Colonic mucosa (tissue), 4 donors: Measurements from ENCODE around the gene PTPRN2. TPM values are rescaled to one million over a fixed set of nuclear protein-coding genes. Genes with fewer than 3 reads are reported as not detected.
"Not testable (repeated sequence)": the region's sequence is repeated elsewhere in the genome, so short reads cannot be mapped to it uniquely, and the experiment has no call there.

Experiments
- DNase-seq: peaks from one replicate; pipeline ENCODE4 v3.0.0-alpha.2; 2020
- H3K27ac ChIP-seq: fragments of 200-600 bp; one replicate; pipeline ENCODE4 v1.8.0; 2021
- H3K27me3 ChIP-seq: fragments of 200-600 bp; one replicate; pipeline ENCODE4 v1.8.0; 2021
- H3K36me3 ChIP-seq: fragments of 200-600 bp; one replicate; pipeline ENCODE4 v1.8.0; 2021
- H3K4me1 ChIP-seq: fragments of 200-600 bp; one replicate; pipeline ENCODE4 v1.8.0; 2021; ENCODE audit warnings: mild to moderate bottlenecking
- H3K4me3 ChIP-seq: fragments of 200-600 bp; one replicate; pipeline ENCODE4 v1.8.0; 2021
- H3K9ac ChIP-seq, 2 donors: one replicate each; pipeline ENCODE4 v1.7.0; 2013; ENCODE audit warnings: control low read depth in 2 of 2, low read depth in 2 of 2, low read length in 2 of 2
- H3K9me3 ChIP-seq: fragments of 200-600 bp; one replicate; pipeline ENCODE4 v1.8.0; 2021
- intact Hi-C: fragments of 100-400 bp; cut with DNase I; formaldehyde crosslinking; loops from one replicate; pipeline ENCODE4 v1.14.1; 2022
- total RNA-seq, 2 donors: library from RNA; stranded (reverse); fragmentation: NEBNext Ultra II Directional in 1 of 2; extraction: Animal tissue kit (Norgen Biotek cat#: 25700) in 1 of 2; gene quantifications; one replicate each; pipeline ENCODE4 v1.2.1, GENCODE V29; 2021
- TF ChIP-seq, protein P1 (sequence below): fragments of 200-600 bp; IDR thresholded peaks from one replicate; pipeline ENCODE4 v1.8.0; 2022; ENCODE audit warnings: antibody characterized with exemption, mild to moderate bottlenecking
- donor health status: healthy.
- donor health status: DM: no; HTN: no; CAD: no.
- donor health status: DM: no; HTN: no; CAD: no.

The PTPRN2 gene
- total RNA-seq, 2 donors from 2014 or later, result 14.7 to 21.6 TPM

DNA sequence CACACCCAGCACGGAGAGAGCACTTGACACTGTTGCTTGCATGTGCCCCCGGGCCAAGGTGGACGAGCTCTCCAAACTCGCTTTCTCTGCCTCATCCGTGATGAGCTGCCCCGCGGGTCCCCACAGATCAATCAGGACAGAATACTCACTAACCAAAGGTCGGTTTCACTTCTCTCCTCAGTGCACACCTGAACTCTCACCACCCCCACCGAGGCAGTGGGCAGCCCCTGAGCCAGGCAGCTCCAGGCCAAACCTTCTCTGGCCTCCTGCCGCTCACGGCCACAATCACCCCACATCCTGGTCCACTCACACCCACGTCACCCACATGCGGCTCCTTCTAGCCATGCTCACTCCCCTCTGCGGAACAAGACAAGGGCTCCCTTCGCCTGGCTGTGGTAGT is 806.9 kb downstream of the PTPRN2 start:
- DNase-seq, result no peak
- H3K36me3 ChIP-seq, result no peaks in the 10 kb centered on the region
- H3K9ac ChIP-seq, result no peak overlapping the region
- TF ChIP-seq, protein P1, sequence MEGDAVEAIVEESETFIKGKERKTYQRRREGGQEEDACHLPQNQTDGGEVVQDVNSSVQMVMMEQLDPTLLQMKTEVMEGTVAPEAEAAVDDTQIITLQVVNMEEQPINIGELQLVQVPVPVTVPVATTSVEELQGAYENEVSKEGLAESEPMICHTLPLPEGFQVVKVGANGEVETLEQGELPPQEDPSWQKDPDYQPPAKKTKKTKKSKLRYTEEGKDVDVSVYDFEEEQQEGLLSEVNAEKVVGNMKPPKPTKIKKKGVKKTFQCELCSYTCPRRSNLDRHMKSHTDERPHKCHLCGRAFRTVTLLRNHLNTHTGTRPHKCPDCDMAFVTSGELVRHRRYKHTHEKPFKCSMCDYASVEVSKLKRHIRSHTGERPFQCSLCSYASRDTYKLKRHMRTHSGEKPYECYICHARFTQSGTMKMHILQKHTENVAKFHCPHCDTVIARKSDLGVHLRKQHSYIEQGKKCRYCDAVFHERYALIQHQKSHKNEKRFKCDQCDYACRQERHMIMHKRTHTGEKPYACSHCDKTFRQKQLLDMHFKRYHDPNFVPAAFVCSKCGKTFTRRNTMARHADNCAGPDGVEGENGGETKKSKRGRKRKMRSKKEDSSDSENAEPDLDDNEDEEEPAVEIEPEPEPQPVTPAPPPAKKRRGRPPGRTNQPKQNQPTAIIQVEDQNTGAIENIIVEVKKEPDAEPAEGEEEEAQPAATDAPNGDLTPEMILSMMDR, result no peak
- H3K27me3 ChIP-seq, result no peaks in the 10 kb centered on the region
- intact Hi-C loops, result no loop called here
- no peaks in the 10 kb centered on the region for H3K4me1 ChIP-seq
- H3K27ac ChIP-seq, result no peak overlapping the region
- no peak overlapping the region for H3K4me3 ChIP-seq
- H3K9me3 ChIP-seq, result no peaks in the 10 kb centered on the region

DNA sequence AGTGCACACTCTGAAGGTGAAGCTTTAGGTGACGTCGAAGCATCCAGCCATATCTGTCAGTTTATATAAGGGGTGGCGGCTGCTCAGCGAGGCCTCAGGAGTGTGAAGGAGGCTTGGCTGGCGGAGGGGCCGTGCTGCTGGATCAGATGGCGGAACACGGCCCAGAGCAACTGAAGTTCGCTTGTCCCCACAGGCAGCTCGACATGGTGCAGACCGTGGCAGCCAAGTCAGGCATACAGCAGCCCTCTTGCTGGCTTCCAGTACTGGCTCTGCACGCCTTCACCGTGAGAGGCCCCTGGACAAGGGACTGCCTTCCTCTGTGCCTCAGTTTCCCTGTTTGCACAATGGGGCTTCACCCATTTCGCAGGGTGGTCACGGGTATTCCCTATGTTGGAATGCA is 807.3 kb downstream of the PTPRN2 start:
- Histone ChIP-seq H3K4me3 (no peak overlapping the region), H3K27me3 (no peaks in the 10 kb centered on the region), H3K9ac (no peak overlapping the region), H3K36me3 (no peaks in the 10 kb centered on the region), H3K9me3 (no peaks in the 10 kb centered on the region), H3K4me1 (no peaks in the 10 kb centered on the region), H3K27ac (no peak overlapping the region)
- intact Hi-C loops, result no loop called here
- TF ChIP-seq, protein P1, result no peak
- DNase-seq, result no peak

DNA sequence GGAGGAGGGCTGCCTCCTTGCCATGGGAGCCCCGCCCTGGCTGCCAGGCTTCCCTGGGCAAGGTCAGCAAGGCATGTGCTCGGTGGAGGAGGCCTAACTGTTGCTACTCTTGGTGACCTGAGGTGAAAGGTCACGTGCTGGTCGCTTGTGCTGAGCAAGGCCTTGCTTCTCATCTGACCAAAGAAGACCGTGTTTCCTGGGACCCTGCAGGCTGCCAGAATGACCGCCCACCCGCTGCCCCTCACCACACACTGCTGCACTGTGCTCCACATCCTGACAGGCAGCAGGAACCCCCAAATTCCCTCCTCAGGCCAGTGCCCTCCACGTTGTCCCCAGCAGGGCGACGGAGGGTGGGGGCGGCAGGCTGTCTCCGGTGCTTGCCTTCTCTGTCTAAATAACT is 808.4 kb downstream of the PTPRN2 start:
- DNase-seq, result no peak
- H3K4me3 ChIP-seq, result no peak overlapping the region
- H3K9me3 ChIP-seq, result no peaks in the 10 kb centered on the region

DNA sequence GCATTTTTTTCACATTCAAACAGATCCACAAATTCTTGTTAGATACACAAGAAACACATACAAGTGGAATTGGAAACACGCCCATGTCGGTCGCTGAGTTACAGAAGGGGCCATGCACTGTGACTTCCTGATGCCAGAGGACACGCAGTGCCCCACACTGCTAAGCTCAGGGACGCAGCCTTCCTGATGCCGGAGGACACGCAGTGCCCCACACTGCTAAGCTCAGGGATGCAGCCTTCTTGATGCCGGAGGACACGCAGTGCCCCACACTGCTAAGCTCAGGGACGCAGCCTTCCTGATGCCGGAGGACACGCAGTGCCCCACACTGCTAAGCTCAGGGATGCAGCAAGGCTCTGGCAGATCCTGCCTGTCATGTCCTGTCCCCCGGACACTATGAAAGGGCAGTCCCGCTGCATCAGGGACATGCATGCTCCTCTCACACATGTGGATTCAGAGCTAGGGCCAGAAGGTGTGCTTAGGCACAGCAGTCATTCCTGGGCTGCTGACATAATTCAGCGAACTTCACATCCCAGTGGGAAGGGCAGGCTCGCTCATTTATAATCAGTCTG is 810.3 kb downstream of the PTPRN2 start:
- H3K27ac ChIP-seq, DNase-seq, H3K9ac ChIP-seq, H3K4me1 ChIP-seq, H3K36me3 ChIP-seq, H3K9me3 ChIP-seq, H3K4me3 ChIP-seq, H3K27me3 ChIP-seq, intact Hi-C loops: not testable (repeated sequence)

More for the DNA sequence above, 808.4 kb downstream of the PTPRN2 start:
- no peak overlapping the region for H3K27ac ChIP-seq
- no peak overlapping the region for H3K9ac ChIP-seq
- no peaks in the 10 kb centered on the region for H3K4me1 ChIP-seq
- H3K36me3 ChIP-seq, result no peaks in the 10 kb centered on the region
- TF ChIP-seq, protein P1, result no peak
- H3K27me3 ChIP-seq, result no peaks in the 10 kb centered on the region
- intact Hi-C loops, result no loop called here

DNA sequence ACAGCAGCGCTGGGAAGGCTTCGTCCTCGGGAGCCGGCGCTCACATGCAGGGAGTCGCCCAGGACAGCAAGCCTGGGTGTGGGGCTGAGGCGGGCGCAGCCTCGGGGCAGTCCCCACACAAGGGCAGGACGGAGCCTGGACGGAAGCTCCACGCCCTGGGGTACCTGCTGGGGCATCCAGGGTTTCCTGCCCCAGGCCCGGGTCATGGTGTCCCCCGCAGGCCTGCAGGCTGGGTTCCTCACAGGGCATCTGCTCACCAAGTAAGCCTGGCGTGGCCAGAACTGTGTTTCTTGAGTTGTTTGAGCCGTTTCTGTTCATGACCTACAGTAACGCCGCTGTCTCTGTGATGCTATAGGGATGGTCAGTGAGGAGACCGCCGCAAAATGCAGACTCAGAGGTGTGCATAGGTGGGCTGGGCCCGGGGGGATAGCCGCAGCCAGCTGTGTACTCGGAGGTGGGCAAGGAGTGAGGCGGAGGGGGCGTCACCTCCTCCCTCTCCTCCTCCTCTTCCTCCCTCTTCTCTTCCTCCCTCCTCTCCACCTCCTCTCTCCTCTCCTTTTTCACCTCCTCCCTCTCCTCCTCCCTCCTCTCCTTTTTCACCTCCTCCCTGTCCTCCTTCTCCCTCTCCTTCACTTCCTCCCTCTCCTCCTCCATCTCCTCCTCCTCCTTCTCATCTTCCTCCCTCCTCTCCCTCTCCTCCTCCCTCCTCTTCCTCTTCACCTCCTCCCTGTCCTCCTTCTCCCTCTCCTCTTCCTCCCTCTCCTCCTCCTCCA is 811.9 kb downstream of the PTPRN2 start:
- DNase-seq, result no peak
- intact Hi-C loops, result no loop called here

More for the DNA sequence above, 811.9 kb downstream of the PTPRN2 start:
- no peak overlapping the region for H3K4me3 ChIP-seq
- no peaks in the 10 kb centered on the region for H3K36me3 ChIP-seq
- H3K27ac ChIP-seq, result no peak overlapping the region
- H3K9ac ChIP-seq, result no peak overlapping the region
- no peaks in the 10 kb centered on the region for H3K27me3 ChIP-seq
- no peaks in the 10 kb centered on the region for H3K9me3 ChIP-seq
- TF ChIP-seq, protein P1, result no peak
- no peaks in the 10 kb centered on the region for H3K4me1 ChIP-seq
